HuH-7 (cell line): ENCODE data around the gene TMEM167B.
"Not testable (repeated sequence)": the region's sequence is repeated elsewhere in the genome, so short reads cannot be mapped to it uniquely, and the experiment has no call there.

Experiments used
- DNase-seq: peaks from one replicate; pipeline ENCODE4 v3.0.0; 2011; ENCODE audit warnings: low spot score

TMEM167B gene

DNA sequence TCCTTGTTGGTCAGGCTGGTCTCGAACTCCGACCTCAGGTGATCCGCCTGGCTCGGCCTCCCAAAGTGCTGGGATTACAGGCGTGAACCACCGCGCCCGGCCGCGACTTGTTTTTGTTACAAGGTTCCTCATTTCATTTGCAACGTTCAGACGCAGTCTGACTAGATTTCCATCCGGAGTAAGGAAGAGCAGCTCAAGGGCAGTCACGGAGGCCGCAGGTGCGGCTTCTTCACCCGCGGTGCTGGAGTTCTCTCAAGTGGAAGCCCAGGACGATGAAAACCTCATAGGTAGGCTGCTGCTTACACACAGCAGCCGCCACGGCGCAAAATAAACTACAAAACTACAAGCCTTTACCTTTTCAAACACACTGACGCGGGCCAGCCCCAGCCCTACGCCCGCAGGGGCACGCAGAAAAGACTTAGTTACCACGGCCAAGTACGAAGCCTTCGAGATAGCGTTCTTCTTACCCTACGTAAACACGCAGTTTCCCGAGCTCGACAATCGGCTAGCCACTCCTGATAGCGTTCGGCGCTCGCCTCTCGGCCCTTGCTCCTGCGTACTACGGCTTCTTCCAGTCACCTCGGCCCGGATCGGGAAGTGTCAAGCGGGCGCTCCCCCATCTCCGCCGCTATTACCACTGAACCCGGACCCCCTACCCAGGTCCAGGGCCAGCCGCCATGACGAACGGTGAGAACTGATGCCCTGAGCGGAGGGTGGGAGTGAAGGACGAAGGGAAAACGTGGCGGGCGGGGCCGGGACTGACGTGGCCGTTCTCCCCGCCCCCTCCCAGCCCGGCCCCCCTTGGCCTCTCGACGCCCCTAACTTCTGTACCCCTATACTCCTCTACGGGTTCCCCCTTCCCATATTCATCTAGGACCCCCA, at the start of gene TMEM167B:
Gene TMEM167B, plus strand, starts transcription at position 569 of the 882 bp plus-strand sequence. Its CDS starts 109 bp downstream, at position 678.
- peak; percentile 60 for DNase-seq

DNA sequence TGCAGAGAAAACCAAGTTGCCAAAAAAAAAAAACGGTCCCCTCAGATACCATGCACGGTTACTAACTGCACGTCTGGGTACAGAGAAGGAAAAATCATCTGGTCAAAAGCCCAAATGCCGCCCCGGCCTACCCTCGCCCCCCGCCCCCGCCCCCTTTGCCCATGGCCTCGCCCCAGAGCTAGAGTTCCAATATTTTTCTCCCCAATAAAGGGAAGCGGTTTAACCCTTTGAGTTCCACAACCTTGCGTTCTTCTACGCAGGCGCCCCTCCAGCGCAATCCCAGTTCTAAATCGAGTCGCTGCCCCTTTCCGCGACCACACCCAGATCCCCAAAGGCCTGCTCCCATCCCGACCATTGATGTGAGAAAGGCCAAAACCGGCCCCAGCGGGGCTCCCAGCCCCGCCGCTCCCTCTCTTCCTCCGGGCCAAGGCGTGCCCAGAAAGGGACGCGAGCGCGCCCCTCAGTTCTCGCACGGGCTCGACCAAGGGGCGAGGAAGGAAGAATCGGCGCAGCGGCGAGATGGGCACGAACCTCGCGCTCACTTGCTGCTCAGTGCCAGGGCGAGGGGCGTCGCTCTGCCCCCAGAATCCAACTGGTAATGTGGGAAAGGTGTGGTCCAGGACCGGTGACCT, 49.5 kb upstream of the TMEM167B start:
- DNase-seq = peak; percentile 22

DNA sequence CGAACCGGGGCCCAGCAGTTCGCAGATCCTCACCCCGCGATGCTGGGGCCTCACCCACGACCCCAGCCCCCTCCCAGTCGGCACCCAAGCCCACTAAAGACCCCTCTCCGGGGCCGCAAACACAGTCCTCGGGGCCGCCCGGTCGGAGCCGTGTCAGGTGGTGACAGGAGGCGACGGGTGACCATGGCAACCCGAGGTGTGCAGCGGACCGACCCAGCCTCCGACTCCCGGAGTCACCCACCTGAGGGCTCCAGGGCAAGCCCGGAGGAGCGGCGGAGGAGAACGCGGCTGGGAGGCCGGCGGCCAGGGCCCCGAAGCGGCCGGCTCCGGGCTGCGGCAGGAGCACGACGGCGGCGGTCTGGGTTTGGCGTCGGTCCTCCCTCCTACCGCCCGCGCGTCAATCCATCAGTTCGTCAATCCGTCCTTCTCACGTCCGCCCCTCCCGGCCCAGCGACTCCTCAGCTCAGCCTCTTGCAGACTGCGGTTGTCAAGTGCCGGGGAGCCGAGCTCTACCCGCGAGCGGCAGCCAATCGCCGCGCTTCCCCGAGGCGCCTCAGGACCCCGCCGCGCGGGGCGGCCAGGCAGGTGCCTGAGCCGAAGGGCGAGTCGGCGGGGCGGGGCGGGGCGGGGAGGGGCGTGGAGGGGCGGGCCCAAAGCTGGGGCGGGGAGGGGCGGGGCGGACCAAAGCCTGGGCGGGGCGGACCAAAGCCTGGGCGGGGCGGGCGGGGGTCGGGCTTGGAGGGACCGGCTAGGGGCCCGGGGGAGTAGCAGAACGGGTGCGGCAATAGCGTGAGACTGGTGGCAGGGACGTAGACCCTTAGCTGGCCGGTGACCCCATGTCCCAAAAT, 48.7 kb upstream of the TMEM167B start, which contains the start of gene WDR47:
Gene WDR47, minus strand, starts transcription at position 482 of the 848 bp plus-strand sequence. CDS start 18,590 bp downstream, outside the sequence.
- peak; percentile 96 for DNase-seq

DNA sequence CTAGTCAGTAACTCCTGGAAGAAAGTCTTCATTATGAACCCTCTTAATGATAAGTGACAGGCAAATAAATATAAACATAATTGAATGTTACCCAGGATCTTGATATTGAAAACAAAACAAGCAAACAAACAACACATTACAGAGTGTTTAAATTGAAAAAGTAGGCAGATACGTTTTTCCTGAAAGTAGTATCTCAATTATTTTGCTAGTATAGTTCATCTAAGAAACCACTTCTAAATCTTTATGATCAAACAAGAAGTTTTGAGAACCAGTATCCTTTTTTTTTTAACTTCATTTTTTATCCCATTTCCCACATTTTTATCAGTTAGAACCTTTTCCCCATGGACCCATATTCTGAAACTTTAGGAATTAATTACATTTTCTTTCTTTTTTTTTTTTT, 45.0 kb upstream of the TMEM167B start:
- no peak for DNase-seq

DNA sequence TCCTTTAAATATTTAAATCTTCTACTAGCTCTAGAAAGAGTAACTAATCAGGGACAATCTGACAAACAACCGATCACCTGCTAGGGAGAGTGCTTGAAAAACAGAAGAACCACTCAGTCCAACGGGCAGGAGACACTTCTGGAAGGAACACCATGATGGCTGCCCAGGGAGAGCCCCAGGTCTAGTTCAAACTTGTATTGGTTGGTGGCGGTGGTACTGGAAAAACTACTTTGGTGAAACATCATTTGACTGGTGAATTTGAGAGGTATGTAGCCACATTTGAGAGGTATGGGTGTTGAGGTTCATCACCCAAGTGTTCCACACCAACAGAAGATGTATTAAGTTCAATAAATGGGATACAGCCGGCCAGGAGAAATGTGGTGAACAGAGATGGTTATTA, 43.9 kb upstream of the TMEM167B start:
- DNase-seq = no peak

DNA sequence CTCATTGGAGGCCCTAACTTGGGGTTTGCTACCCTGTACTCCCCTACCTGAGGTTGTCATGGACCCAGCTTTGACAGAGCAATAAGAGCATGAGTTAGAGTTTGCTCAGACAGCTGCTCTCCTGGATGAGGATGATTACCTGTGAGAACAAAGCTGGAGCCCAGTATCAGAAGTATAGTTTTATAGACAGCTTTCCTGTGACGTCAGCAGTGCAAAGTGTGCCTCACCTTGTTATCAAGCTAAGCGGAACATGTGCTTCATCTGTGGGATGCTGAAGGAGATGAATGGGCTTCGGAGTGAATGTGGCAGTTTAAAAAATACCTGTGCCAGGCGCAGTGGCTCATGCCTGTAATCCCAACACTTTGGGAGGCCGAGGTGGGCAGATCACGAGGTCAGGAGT, 43.2 kb upstream of the TMEM167B start:
- no peak for DNase-seq

DNA sequence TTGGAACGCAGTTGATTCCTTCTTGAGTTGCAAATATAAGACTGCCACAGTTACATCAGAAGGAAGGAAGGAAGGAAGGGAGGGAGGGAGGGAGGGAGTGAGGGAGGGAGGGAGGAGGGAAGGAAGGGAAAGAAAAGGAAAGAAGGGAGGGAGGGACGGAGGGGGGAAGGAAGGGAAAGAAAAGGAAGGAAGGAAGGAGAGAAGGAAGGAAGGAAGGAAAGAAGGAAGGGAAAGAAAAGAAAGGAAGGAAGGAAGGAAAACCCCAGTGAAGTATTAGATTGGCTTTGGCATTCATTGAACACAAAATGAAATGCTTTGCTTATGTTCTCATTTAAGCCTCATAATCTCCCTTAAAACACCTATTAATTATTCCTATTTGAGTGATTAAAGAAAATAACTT, 42.2 kb upstream of the TMEM167B start:
- DNase-seq = no peak

DNA sequence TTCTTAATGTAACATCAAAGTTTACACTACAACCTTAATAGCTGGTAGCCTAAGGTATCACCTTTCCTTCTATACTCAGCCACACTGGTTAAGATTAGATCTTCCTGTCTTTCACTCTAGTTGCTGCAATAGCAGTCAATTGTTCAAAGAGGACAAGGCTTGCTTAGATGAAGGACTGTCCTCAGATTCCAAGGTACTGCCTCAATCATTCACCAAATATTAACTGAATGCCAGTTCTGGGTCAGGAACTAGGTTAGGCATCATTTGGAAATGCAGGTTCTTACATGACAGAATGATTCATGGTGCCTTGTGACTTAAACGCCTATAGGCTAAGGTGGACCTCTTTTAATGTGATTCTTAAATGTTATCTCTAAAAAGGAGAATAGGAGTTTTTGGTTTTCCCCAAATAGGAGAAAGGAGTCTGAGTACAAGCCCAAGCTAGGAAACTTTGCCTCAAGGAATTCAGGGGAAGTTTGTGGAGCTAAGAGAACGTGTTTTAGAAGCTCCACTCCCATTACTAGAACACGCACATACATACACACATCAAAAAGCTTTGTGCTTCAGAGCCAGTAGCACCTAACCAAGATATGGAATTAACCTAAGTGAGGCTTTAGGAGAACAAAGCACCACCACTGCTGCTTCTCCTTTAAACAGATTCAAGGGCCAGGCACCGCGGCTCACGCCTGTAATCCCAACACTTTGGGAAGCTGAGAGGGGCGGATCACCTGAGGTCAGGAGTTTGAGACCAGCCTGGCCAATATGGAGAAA, 40.2 kb upstream of the TMEM167B start:
- DNase-seq = no peak

DNA sequence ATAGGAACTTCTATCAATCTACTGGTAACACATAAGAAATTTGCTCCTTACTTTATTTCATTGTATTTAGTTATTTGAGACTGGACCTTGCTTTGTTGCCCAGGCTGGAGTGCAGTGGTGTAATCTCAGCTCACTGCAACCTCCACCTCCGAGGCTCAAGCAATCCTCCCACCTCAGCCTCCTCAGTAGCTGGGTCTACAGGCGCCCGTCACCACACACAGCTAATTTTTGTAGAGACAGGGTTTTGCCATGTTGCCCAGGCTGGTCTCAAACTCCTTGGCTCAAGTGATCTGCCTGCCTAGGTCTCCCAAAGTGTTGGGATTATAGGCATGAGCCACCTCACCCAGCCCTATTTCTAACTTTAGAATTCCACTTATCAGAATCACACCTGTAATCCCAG, 38.4 kb upstream of the TMEM167B start:
- not testable (repeated sequence) for DNase-seq

DNA sequence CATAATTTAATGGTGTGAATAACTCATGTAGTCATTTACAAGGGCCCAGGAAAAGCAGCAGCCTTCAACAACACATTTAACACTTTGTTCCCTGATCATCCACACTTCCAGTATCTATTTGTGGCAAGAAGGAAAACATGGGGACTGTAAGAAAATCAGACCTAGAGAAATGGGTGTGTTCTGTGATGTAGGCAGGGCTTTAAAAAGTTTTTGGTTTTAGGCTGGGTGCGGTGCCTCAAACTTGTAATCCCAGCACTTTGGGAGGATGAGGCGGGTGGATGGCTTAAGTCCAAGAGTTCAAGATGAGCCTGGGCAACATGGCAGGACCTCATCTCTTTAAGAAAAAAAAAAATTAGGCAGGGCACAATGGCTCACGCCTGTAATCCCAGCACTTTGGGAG, 34.5 kb upstream of the TMEM167B start:
- DNase-seq = no peak

DNA sequence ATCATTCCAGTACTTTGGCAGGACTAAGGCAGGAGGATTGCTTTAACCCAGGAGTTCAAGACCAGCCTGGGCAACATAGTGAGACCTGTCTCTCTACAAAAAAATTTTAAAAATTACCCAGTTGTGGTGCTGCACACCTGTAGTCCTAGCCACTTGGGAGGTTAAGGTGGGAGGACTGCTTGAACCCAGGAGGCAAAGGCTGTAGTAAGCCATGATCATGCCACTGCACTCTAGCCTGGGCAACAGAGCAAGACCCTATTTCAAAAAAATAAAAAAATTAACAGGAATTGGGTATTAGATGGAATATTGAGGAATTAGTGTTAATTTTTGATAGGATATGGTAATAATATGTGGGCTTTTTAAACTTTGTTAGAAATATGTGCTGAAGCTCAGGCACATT, 31.5 kb upstream of the TMEM167B start:
- no peak for DNase-seq

DNA sequence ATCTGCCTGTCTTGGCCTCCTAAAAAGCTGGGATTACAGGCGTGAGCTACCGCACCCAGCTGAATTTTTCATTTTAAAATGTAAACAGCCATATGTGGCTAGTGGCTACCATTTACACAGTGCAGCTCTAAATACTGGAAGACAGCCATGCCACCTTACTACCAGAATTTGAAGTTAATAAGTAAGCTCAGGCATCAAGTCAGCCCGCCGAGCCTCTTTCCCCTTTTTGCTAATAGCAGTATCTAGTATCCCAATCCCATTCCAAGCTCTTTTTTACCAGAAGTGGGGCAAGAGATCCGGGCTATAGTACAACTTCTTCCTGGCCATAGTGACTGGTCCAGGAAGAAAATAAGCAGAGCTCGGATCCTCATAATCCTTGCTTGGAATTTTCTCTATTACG, 29.9 kb upstream of the TMEM167B start:
- no peak for DNase-seq

DNA sequence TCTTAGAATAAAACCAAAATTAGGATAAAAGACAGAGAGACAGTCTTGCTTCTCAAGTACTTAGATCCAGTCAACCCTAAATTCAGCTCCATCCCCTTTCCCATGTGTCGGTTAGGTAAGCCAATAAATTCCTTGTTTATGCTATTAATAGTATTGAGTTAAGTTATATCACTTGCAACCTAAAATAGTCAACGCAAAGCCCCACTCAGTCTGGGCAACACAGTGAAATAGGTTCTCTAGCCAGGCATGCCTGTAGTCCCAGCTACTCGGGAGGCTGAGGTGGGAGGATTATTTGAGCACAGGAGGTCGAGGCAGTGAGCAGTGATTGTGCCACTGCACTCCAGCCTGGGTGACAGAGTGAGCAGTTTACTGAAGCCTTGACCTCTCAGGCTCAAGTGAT, 29.4 kb upstream of the TMEM167B start:
- no peak for DNase-seq

DNA sequence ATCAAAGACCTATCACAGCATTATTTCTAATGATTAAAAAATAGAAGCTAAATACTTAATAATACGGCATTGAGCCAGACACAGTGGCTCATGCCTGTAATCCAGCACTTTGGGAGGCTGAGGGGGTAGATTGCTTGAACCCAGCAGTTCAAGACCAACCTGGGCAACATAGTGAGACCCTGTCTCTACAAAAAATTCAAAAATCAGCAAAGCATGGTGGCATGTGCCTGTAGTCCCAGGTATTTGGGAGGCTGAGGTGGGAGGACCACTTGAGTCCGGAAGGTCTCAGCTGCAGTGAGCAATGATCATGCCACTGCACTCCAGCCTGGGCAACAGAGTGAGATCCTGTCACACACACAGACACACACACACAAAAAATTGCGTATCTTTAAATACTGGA, 25.4 kb upstream of the TMEM167B start:
- DNase-seq = no peak

DNA sequence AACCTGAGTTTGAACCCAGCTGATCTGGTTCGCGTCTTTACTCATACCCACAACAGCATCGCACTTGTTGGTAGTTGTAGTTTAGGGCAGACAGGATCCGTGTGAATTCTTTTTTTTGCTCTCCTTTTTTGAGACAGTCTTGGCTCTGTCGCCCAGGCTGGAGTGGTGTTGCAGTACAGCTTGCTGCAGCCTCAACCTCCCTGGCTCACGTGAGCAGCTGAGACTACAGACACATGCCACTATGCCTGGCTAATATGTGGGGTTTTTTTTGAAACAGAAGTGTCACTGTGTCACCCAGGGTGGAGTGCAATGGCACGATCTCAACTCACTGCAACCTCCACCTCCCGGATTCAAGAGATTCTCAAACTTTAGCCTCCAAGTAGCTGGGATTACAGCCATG, 22.7 kb upstream of the TMEM167B start:
- no peak for DNase-seq

DNA sequence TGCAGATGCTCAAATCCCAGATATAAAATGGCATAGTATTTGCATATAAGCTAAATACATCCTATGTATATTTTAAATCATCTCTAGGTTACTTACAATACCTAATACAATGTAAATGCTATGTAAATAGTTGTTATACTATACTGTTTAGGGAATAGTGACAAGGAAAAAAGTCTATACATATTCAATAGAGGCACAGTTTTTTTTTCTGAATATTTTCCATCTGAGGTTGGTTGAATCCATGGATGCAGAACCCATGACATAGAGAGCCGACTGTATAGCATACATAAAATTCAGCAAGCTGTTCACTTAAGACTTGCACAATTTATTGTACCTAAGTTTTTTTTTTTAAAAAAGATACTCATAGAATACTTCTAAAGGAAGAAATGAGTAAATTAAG, 21.3 kb upstream of the TMEM167B start:
- DNase-seq = no peak

DNA sequence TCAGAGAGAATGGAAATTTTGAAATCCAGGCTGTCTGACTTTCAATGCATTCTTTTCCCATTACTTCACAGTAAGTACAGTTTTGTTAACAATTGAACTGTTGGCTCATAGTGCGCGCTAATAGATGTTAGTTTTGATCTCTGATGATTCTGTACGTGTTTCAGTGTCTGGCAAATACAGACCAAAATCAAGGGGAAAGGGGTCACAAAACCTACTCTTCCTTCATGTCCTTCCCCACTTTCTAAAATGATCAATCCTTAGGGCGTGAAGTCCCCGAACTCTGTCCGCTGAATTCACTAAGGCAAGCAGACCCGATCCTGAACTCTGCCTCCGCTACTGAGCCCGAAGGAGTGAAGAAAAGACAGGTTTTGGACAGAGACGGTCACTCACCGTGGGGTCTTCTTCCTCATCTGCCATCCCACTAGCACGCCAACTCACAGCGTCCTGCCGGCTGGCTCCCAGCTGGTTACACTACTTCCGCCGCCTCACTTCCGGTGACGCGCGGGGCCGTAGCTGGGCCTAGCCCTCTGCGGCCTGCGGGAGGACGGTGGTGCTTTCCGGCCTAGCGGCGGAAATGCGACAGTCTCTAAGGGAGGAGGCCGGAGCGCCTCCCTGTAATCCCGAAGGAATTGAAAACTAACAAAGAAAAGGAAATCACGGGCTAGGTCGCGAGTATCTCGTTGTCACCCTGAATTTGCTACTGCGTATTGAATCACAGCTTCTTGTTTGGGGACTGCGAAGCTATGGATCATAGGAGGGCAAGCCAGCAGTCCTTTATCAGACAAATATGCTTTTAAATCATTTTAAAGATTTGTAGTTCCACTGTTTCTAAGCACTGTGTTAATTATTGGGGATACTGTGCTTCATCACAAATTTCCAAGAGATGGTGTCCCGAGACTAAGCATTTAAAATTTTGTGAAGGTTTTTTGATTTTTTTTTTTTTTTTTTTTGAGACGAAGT, 14.8 kb upstream of the TMEM167B start, which contains the start of gene TAF13:
Gene TAF13, minus strand, starts transcription at position 473 of the 960 bp plus-strand sequence. Its CDS starts 56 bp downstream, at position 417.
- peak; percentile 93 for DNase-seq

DNA sequence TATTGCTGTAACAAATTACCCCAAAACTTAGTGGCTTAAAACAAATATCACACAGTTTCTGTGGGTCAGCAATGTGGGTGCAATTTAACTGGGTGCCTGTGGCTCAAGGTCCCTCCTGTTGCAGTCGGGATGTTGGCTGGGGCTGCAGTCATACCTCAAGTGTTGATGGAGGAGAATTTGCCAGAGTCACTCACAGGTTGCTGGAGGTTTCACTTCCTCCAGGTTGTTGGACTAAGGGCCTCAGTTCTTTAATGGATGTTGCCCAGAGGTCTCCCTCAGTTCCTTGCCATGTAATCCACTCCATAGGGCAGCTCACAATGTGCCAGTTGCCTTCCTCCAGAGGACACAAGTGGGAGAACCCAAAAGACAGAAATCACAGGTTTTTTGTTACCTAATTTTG, 12.2 kb upstream of the TMEM167B start:
- DNase-seq = no peak

DNA sequence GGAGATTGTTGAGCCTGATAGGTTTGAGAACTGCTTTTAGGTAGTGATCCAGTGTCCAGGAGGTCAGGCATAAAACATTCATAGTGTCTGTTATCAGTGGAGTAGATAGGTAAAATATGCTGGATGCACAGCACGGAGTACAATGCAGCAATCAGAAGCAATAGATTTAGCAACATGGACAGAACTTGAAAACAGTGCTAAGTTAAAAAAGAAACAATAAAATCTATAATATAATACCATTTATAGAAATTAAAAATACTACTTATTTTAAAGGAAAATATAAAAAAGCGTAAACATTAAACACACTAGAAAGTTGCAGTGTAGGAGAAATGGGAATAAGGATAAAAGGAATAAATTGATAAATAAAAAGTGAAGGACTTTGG, 11.3 kb upstream of the TMEM167B start:
- no peak for DNase-seq

DNA sequence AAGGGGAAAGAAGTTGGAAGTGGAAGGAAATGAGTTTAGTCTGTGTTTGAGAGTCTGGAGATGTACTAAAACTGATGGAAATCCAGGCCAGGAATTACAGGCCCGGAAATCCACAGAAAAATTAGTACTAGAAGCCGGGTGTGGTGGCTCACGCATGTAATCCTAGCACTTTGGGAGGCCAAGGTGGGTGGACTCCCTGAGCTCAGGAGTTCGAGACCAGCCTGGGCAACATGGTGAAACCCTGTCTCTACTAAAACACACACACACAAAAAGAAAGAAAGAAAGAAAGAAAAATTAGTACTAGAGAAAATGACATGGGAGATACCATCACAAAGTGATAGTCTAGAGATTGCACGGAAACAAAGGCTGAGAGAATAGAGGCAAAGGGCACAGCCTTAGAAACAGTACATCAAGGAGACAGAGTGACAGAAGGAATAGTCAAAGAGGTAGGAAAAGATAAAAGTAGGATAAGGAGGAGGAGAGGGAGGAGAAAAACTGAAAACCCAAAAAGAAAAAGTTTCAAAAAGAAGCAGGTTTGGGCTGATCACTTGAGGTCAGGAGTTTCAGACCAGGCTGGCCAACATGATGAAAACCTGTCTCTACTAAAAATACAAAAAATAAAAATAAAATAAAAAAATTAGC, 10.0 kb upstream of the TMEM167B start:
- no peak for DNase-seq
